H9 (cell line): ENCODE data around the gene MIA3. TPM values are rescaled to one million over a fixed set of nuclear protein-coding genes. Genes with fewer than 3 reads are reported as not detected.

Source experiments
- DNase-seq: peaks from one replicate; pipeline ENCODE4 v3.0.0-alpha.2; 2017
- H2AFZ ChIP-seq: one replicate; pipeline ENCODE4 v1.6.1; 2013; ENCODE audit warnings: mild to moderate bottlenecking, low read length, control low read depth, moderate library complexity
- H2AK5ac ChIP-seq: 2 replicates; pipeline ENCODE4 v1.6.1; 2013; ENCODE audit warnings: low read length, control low read depth, mixed read lengths; ENCODE audit not compliant: insufficient read length
- H2BK120ac ChIP-seq: one replicate; pipeline ENCODE4 v1.6.1; 2013; ENCODE audit warnings: low read depth, mild to moderate bottlenecking, low read length, control low read depth, inconsistent platforms; ENCODE audit not compliant: poor library complexity, severe bottlenecking
- H2BK12ac ChIP-seq: 2 replicates; pipeline ENCODE4 v1.6.1; 2013; ENCODE audit warnings: low read length, control low read depth, mixed read lengths, low read depth; ENCODE audit not compliant: insufficient read length
- H2BK15ac ChIP-seq: 2 replicates; pipeline ENCODE4 v1.6.1; 2013; ENCODE audit warnings: low read depth, low read length, control low read depth
- H2BK20ac ChIP-seq: one replicate; pipeline ENCODE4 v1.6.1; 2013; ENCODE audit warnings: low read depth, mild to moderate bottlenecking, low read length, control low read depth, inconsistent platforms; ENCODE audit not compliant: poor library complexity, severe bottlenecking
- H2BK5ac ChIP-seq: 2 replicates; pipeline ENCODE4 v1.6.1; 2013; ENCODE audit warnings: low read length, control low read depth, mixed read lengths; ENCODE audit not compliant: insufficient read length
- H3K14ac ChIP-seq: 2 replicates; pipeline ENCODE4 v1.6.1; 2013; ENCODE audit warnings: low read length, control low read depth; ENCODE audit not compliant: insufficient read depth
- H3K18ac ChIP-seq: 2 replicates; pipeline ENCODE4 v1.6.1; 2013; ENCODE audit warnings: low read depth, mild to moderate bottlenecking, mixed read lengths, low read length, control low read depth; ENCODE audit not compliant: insufficient read length
- H3K23ac ChIP-seq: 2 replicates; pipeline ENCODE4 v1.6.1; 2013; ENCODE audit warnings: low read length, control low read depth, mixed read lengths, low read depth; ENCODE audit not compliant: insufficient read length
- H3K23me2 ChIP-seq: 2 replicates; pipeline ENCODE4 v1.6.1; 2013; ENCODE audit warnings: low read depth, mild to moderate bottlenecking, mixed read lengths, low read length, control low read depth; ENCODE audit not compliant: insufficient read length, poor library complexity, severe bottlenecking
- H3K27ac ChIP-seq: 2 replicates; pipeline ENCODE4 v1.5.1; 2013; ENCODE audit warnings: low read length, control low read depth, mixed read lengths, low read depth; ENCODE audit not compliant: insufficient read length
- H3K27me3 ChIP-seq: 2 replicates; pipeline ENCODE4 v1.6.1; 2013; ENCODE audit warnings: low read length, control low read depth, inconsistent platforms; ENCODE audit not compliant: insufficient read depth
- H3K4ac ChIP-seq: 2 replicates; pipeline ENCODE4 v1.6.1; 2013; ENCODE audit warnings: low read depth, mild to moderate bottlenecking, control low read depth, inconsistent platforms, low read length, moderate library complexity
- H3K4me1 ChIP-seq: 2 replicates; pipeline ENCODE4 v1.6.1; 2013; ENCODE audit warnings: low read length, control low read depth, inconsistent platforms; ENCODE audit not compliant: insufficient read depth
- H3K4me2 ChIP-seq: 2 replicates; pipeline ENCODE4 v1.6.1; 2013; ENCODE audit warnings: low read length, control low read depth, mixed read lengths; ENCODE audit not compliant: insufficient read length, insufficient read depth
- H3K56ac ChIP-seq: 2 replicates; pipeline ENCODE4 v1.6.1; 2013; ENCODE audit warnings: low read depth, mild to moderate bottlenecking, mixed read lengths, low read length, control low read depth; ENCODE audit not compliant: insufficient read length
- H3K79me1 ChIP-seq: 2 replicates; pipeline ENCODE4 v1.6.1; 2013; ENCODE audit warnings: low read depth, mild to moderate bottlenecking, moderate library complexity, low read length, control low read depth, inconsistent platforms; ENCODE audit not compliant: insufficient read depth, poor library complexity, severe bottlenecking
- H3K79me2 ChIP-seq: 2 replicates; pipeline ENCODE4 v1.6.1; 2013; ENCODE audit warnings: low read length, control low read depth, inconsistent platforms; ENCODE audit not compliant: insufficient read depth
- H3K9ac ChIP-seq: 2 replicates; pipeline ENCODE4 v1.6.1; 2013; ENCODE audit warnings: low read length, control low read depth, mixed read lengths; ENCODE audit not compliant: insufficient read length; ENCODE audit errors: extremely low read depth
- H3K9me3 ChIP-seq: one replicate; pipeline ENCODE4 v1.6.1; 2013; ENCODE audit warnings: low read depth, low read length, inconsistent platforms; ENCODE audit not compliant: control insufficient read depth
- H3T11ph ChIP-seq: one replicate; pipeline ENCODE4 v1.6.1; 2013; ENCODE audit warnings: mild to moderate bottlenecking, low read length, control low read depth, inconsistent platforms
- H4K20me1 ChIP-seq: one replicate; pipeline ENCODE4 v1.6.1; 2013; ENCODE audit not compliant: control insufficient read depth, insufficient read length, insufficient read depth
- H4K5ac ChIP-seq: 2 replicates; pipeline ENCODE4 v1.6.1; 2013; ENCODE audit warnings: low read depth, mild to moderate bottlenecking, mixed read lengths, low read length, control low read depth; ENCODE audit not compliant: insufficient read length
- H4K8ac ChIP-seq: replicated peaks from 2 replicates; pipeline ENCODE4 v1.6.1; 2013; ENCODE audit warnings: low read length, control low read depth, mixed read lengths, low read depth; ENCODE audit not compliant: insufficient read length
- H4K91ac ChIP-seq: 2 replicates; pipeline ENCODE4 v1.6.1; 2013; ENCODE audit warnings: low read depth, mild to moderate bottlenecking, moderate library complexity, mixed read lengths, low read length, control low read depth; ENCODE audit not compliant: insufficient read length
- H3K27ac Mint-ChIP-seq, 3 experiments: 2 replicates in 2 of 3; 3 replicates in 1 of 3; pipeline ENCODE4 v1.8.0; 2020 to 2021; ENCODE audit warnings: mixed read lengths in 3 of 3, mild to moderate bottlenecking in 1 of 3, moderate library complexity in 1 of 3
- H3K27me3 Mint-ChIP-seq: 2 replicates; pipeline ENCODE4 v1.8.0; 2021; ENCODE audit warnings: low read depth, mild to moderate bottlenecking, moderate library complexity, mixed read lengths
- H3K36me3 Mint-ChIP-seq, 3 experiments: 2 replicates in 2 of 3; 3 replicates in 1 of 3; pipeline ENCODE4 v1.8.0; 2020 to 2021; ENCODE audit warnings: low read depth in 3 of 3, mixed read lengths in 3 of 3; ENCODE audit not compliant: insufficient read depth in 1 of 3
- H3K4me1 Mint-ChIP-seq, 2 experiments: 2 replicates each; pipeline ENCODE4 v1.8.0; 2020; ENCODE audit warnings: mixed read lengths in 2 of 2
- H3K4me3 Mint-ChIP-seq, 2 experiments: 2 replicates in 1 of 2; 3 replicates in 1 of 2; pipeline ENCODE4 v1.8.0; 2020 to 2021; ENCODE audit warnings: mild to moderate bottlenecking in 2 of 2, mixed read lengths in 2 of 2, moderate library complexity in 1 of 2
- H3K9me3 Mint-ChIP-seq, 2 experiments: 2 replicates in 1 of 2; 3 replicates in 1 of 2; pipeline ENCODE4 v1.8.0; 2020; ENCODE audit warnings: mild to moderate bottlenecking in 2 of 2, mixed read lengths in 2 of 2, moderate library complexity in 1 of 2
- CTCF ChIP-seq: fragments of 200-600 bp; sonication (generic); conservative IDR thresholded peaks from 3 replicates; pipeline ENCODE4 v1.8.0; 2021; ENCODE audit warnings: antibody characterized with exemption, mild to moderate bottlenecking
- WGBS: extraction: QIAGEN DNeasy Blood & Tissue Kit; methylation state at CpG from one replicate; pipeline ENCODE4 v1.1.7; 2013; ENCODE audit warnings: missing lambda C conversion rate, low lambda C conversion rate, mixed read lengths; ENCODE audit not compliant: insufficient read length; ENCODE audit errors: extremely low coverage; 5-methylcytosine and 5-hydroxymethylcytosine counted together
- total RNA-seq: library from RNA; stranded (reverse); gene quantifications from 2 replicates; pipeline ENCODE4 v1.2.1, GENCODE V29; 2021

MIA3 gene
- total RNA-seq, 1 experiment from 2014 or later = 55.5 TPM

GRCh38 chr1:222713091-222713961, 95.4 kb downstream of the MIA3 start:
- no peak overlapping the region for H3K4ac ChIP-seq
- H3K9me3 ChIP-seq = no peaks in the 10 kb centered on the region
- no peak overlapping the region for H2BK20ac ChIP-seq
- Mint-ChIP-seq H3K27ac (peak overlapping the region; percentile 98 to 100 (median 99)), H3K36me3 (peaks cover 2 to 17% (median 5%) of the 10 kb centered on the region in 3 experiments; a peak in 6 of 7 replicates), H3K27me3 (no peaks in the 10 kb centered on the region), H3K9me3 (no peaks in the 10 kb centered on the region; a peak in 2 of 5 replicates), H3K4me1 (peaks cover 14 to 15% of the 10 kb centered on the region in 2 experiments), H3K4me3 (peak overlapping the region; percentile 88 to 96)
- peak overlapping the region; percentile 76 for H3K4me2 ChIP-seq
- H3K79me1 ChIP-seq = peaks cover 2% of the 10 kb centered on the region
- H3K27me3 ChIP-seq = no peaks in the 10 kb centered on the region
- H4K8ac ChIP-seq = no peak overlapping the region
- no peak for TF ChIP-seq CTCF
- H3K9ac ChIP-seq = peak overlapping the region; percentile 87
- H3K56ac ChIP-seq = no peak overlapping the region
- H3K79me2 ChIP-seq = peaks cover 10% of the 10 kb centered on the region; the same call in 1 of the 2 replicates
- H4K5ac ChIP-seq = no peak overlapping the region
- no peak overlapping the region for H2BK120ac ChIP-seq
- H3K14ac ChIP-seq = no peak overlapping the region
- H2AK5ac ChIP-seq = no peak overlapping the region
- H3K4me1 ChIP-seq = no peaks in the 10 kb centered on the region
- H4K91ac ChIP-seq = no peak overlapping the region
- peak overlapping the region; percentile 53 for H2AFZ ChIP-seq
- H3K27ac ChIP-seq = peak overlapping the region; percentile 72
- H3K23me2 ChIP-seq = peaks cover 5% of the 10 kb centered on the region
- H2BK15ac ChIP-seq = no peak overlapping the region
- no peaks in the 10 kb centered on the region for H4K20me1 ChIP-seq
- peak; percentile 97 for DNase-seq
- H3K18ac ChIP-seq = no peak overlapping the region
- peak overlapping the region; percentile 89 for H2BK5ac ChIP-seq
- WGBS = no CpG with 5 or more reads among the region's 39 CpGs
- no peak overlapping the region for H3T11ph ChIP-seq
- H2BK12ac ChIP-seq = no peak overlapping the region
- H3K23ac ChIP-seq = no peak overlapping the region
